Body of pancreas (tissue), 4 donors: ENCODE measurements around the gene ASAP2. TPM values are rescaled to one million over a fixed set of nuclear protein-coding genes. Genes with fewer than 3 reads are reported as not detected.

Experiments
- ATAC-seq: fragments of 150-250 bp; one replicate; pipeline ENCODE4 v1.9.1; 2016
- DNase-seq, 4 donors: peaks; one replicate each; pipeline ENCODE4 v3.0.0-alpha.2; 2019
- H3K27ac ChIP-seq, 4 donors: fragments of 200-600 bp; sonication (generic); 1 replicate in 3 of 4; 2 replicates in 1 of 4; pipeline versions ENCODE4 v1.5.1 to v1.6.1; 2016 to 2019; ENCODE audit warnings: mild to moderate bottlenecking in 1 of 4, mixed read lengths in 1 of 4, moderate library complexity in 1 of 4
- H3K27me3 ChIP-seq, 2 donors: fragments of 200-600 bp; sonication (generic); one replicate each; pipeline ENCODE4 v1.6.0; 2016; ENCODE audit warnings: mild to moderate bottlenecking in 1 of 2
- H3K36me3 ChIP-seq, 2 donors: fragments of 200-600 bp; sonication (generic); replicated peaks in 1 of 2; 2 replicates each; pipeline ENCODE4 v1.5.1; 2016; ENCODE audit warnings: low read depth in 2 of 2; ENCODE audit not compliant: insufficient read depth in 1 of 2
- H3K4me1 ChIP-seq: fragments of 200-600 bp; sonication (generic); one replicate; pipeline ENCODE4 v1.6.0; 2016
- H3K4me3 ChIP-seq, 2 donors: fragments of 200-600 bp; sonication (generic); 1 replicate in 1 of 2; 2 replicates in 1 of 2; pipeline ENCODE4 v1.5.1; 2016 to 2019
- H3K9me3 ChIP-seq, 3 donors: fragments of 200-600 bp; sonication (generic); 1 replicate in 2 of 3; 2 replicates in 1 of 3; pipeline ENCODE4 v1.5.1; 2016
- POLR2A ChIP-seq, 3 donors: fragments of 450-650 bp; IDR thresholded peaks; one replicate each; pipeline ENCODE4 v1.6.1; 2016; ENCODE audit warnings: antibody characterized with exemption in 3 of 3, mild to moderate bottlenecking in 2 of 3
- WGBS, 2 donors: methylation state at CpG; one replicate each; pipeline ENCODE4 v1.1.5; 2017; 5-methylcytosine and 5-hydroxymethylcytosine counted together
- intact Hi-C: fragments of 100-400 bp; cut with DNase I; formaldehyde crosslinking; loops from one replicate; pipeline ENCODE4 v1.15.1; 2023
- total RNA-seq, 2 donors: library from RNA; depleted of rRNA; stranded (reverse); fragments of >200 nt; gene quantifications; one replicate each; pipeline ENCODE4 v1.1.0, GENCODE V29; 2016
- TF ChIP-seq, protein P1 (sequence below), 7 experiments: fragments of 450-650 bp in 4 of 7; fragments of 200-600 bp in 3 of 7; sonication (generic) in 3 of 7; IDR thresholded peaks; one replicate each; pipeline ENCODE4 v1.5.1; 2016 to 2019; ENCODE audit warnings: antibody characterized with exemption in 7 of 7

The ASAP2 gene
- total RNA-seq, 2 donors from 2014 or later: 12.5 to 23.7 TPM

DNA sequence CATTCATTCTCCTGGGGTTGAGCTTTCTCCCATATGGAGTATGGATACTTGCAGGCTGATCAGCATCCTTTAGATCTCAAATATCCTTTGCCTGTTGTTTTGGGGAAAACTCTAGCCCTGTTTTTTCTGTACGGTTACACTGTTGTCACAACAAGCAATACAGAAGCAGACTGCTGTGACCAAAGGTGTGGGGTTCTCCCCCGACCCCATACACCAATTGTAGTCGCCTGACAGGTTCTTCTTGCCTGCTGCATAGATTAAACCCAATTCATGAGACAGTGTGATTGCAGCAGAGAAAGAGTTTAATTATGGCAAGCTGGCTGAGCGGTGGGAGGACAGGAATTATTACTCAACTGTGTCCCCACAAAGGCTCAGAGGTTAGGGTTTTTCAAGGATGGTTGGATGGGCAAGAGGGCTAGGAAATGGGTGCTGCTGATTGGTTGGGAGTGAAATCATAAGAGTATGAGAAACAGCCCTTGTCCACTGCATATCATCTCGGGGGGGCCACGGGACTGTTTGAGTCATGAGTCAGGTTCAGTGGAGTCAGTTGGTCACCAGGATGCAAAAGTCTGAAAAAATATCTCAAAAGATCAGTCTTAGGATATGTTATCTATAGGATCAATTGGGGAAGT is 176.1 kb downstream of the ASAP2 start:
- no peaks in the 10 kb centered on the region for H3K27me3 ChIP-seq
- H3K9me3 ChIP-seq: no peaks in the 10 kb centered on the region
- 89 to 95% methylated on average over 6 of the region's 6 CpGs for WGBS, 2 donors
- intact Hi-C loops: no loop called here
- ATAC-seq (no peak), DNase-seq (no peak)
- H3K36me3 ChIP-seq: peaks cover 0 to 4% of the 10 kb centered on the region in 2 donors
- no peak overlapping the region for H3K27ac ChIP-seq
- H3K4me3 ChIP-seq: no peak overlapping the region
- H3K4me1 ChIP-seq: peaks cover 4% of the 10 kb centered on the region
- TF ChIP-seq POLR2A (IDR thresholded peaks at IDR 0.05): no peak
- TF ChIP-seq, protein P1, sequence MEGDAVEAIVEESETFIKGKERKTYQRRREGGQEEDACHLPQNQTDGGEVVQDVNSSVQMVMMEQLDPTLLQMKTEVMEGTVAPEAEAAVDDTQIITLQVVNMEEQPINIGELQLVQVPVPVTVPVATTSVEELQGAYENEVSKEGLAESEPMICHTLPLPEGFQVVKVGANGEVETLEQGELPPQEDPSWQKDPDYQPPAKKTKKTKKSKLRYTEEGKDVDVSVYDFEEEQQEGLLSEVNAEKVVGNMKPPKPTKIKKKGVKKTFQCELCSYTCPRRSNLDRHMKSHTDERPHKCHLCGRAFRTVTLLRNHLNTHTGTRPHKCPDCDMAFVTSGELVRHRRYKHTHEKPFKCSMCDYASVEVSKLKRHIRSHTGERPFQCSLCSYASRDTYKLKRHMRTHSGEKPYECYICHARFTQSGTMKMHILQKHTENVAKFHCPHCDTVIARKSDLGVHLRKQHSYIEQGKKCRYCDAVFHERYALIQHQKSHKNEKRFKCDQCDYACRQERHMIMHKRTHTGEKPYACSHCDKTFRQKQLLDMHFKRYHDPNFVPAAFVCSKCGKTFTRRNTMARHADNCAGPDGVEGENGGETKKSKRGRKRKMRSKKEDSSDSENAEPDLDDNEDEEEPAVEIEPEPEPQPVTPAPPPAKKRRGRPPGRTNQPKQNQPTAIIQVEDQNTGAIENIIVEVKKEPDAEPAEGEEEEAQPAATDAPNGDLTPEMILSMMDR (IDR thresholded peaks at IDR 0.05): no peak

DNA sequence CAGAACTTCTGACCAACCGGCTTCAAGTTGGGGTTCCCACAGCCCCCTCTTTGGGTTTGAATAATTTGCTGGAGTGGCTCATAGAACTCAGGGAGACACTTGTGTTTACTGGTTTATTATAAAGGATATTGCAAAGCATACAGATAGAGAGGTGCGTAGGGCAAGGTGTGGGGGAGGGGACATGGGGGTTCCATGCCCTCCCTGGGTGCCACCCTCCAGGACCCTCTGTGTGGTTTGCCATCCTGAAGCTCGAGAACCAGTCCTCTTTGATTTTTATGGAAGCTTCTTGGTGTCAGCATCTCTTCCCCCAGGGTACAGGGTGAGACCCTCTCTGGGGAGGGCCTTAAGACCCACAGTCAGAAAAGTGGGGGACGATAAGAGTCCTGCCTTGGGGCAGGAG is 177.9 kb downstream of the ASAP2 start:
- DNase-seq: no peak
- H3K4me1 ChIP-seq: peaks cover 4% of the 10 kb centered on the region
- 88 to 94% methylated on average over 4 of the region's 4 CpGs for WGBS, 2 donors
- no peaks in the 10 kb centered on the region for H3K9me3 ChIP-seq
- intact Hi-C loops: no loop called here
- H3K27ac ChIP-seq: no peak overlapping the region
- ATAC-seq: no peak
- TF ChIP-seq, protein P1 (IDR thresholded peaks at IDR 0.05): no peak
- TF ChIP-seq POLR2A (IDR thresholded peaks at IDR 0.05): no peak
- peaks cover 0 to 5% of the 10 kb centered on the region in 2 donors for H3K36me3 ChIP-seq
- H3K27me3 ChIP-seq: no peaks in the 10 kb centered on the region
- H3K4me3 ChIP-seq: no peak overlapping the region

DNA sequence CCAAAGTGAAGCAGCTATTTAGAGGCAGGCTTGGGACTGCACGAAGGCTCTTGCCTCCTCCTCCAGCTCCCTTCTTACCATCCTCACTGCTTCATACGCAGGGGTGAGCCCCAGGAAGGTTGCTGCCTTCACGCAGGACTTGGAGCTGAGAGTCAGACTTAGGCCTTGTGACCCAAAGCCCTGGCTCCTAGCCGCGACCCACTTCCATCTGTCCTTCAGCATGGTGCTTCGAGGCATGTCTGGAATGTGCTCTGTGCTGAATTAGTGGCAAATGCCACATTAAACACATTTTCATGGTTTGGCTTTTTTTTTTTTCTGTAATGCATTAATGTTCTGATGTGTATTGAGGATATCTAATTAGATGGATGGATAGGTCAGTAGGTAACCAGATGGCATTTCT is 179.2 kb downstream of the ASAP2 start:
- H3K4me3 ChIP-seq: no peak overlapping the region
- no peaks in the 10 kb centered on the region for H3K9me3 ChIP-seq
- intact Hi-C loops: no loop called here
- DNase-seq (no peak), ATAC-seq (no peak)
- TF ChIP-seq, protein P1 (IDR thresholded peaks at IDR 0.05): no peak
- TF ChIP-seq POLR2A (IDR thresholded peaks at IDR 0.05): no peak
- WGBS, 2 donors: 76 to 85% methylated on average over 6 of the region's 6 CpGs
- peaks cover 0 to 6% of the 10 kb centered on the region in 2 donors for H3K36me3 ChIP-seq
- H3K27ac ChIP-seq: peak overlapping the region in 2 of 4 donors; percentile 51 to 68
- no peaks in the 10 kb centered on the region for H3K27me3 ChIP-seq
- H3K4me1 ChIP-seq: peaks cover 4% of the 10 kb centered on the region

DNA sequence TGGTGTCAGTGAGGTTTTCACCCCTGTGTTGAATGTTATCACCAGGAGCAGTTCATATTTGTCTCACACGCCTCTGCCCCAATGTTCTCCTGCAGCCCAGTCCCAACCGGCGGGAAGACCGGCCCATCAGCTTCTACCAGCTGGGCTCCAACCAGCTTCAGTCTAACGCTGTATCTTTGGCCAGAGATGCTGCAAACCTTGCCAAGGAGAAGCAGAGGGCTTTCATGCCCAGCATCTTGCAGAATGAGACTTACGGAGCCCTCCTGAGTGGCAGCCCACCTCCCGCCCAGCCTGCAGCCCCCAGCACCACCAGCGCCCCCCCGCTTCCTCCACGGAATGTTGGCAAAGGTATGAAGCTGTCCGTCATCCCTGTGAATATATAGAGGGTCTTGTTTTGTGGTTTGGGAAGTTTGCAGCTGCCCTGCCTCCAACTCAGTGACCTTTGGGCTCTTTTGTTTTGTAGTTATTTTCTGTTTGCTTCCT is 181.6 kb downstream of the ASAP2 start:
- Histone ChIP-seq H3K4me1 (peaks cover 4% of the 10 kb centered on the region), H3K27me3 (no peaks in the 10 kb centered on the region), H3K9me3 (no peaks in the 10 kb centered on the region), H3K4me3 (no peak overlapping the region), H3K27ac (no peak overlapping the region), H3K36me3 (peaks cover 0 to 4% of the 10 kb centered on the region in 2 donors)
- intact Hi-C loops: no loop called here
- WGBS, 2 donors: 88 to 90% methylated on average over 11 of the region's 11 CpGs
- DNase-seq (no peak), ATAC-seq (no peak)
- no peak for TF ChIP-seq POLR2A (IDR thresholded peaks at IDR 0.05)
- TF ChIP-seq, protein P1 (IDR thresholded peaks at IDR 0.05): no peak
